Measurements from ENCODE around the gene CYP3A5.
"Not testable (repeated sequence)": the region's sequence is repeated elsewhere in the genome, so short reads cannot be mapped to it uniquely, and the experiment has no call there.

The CYP3A5 gene

DNA sequence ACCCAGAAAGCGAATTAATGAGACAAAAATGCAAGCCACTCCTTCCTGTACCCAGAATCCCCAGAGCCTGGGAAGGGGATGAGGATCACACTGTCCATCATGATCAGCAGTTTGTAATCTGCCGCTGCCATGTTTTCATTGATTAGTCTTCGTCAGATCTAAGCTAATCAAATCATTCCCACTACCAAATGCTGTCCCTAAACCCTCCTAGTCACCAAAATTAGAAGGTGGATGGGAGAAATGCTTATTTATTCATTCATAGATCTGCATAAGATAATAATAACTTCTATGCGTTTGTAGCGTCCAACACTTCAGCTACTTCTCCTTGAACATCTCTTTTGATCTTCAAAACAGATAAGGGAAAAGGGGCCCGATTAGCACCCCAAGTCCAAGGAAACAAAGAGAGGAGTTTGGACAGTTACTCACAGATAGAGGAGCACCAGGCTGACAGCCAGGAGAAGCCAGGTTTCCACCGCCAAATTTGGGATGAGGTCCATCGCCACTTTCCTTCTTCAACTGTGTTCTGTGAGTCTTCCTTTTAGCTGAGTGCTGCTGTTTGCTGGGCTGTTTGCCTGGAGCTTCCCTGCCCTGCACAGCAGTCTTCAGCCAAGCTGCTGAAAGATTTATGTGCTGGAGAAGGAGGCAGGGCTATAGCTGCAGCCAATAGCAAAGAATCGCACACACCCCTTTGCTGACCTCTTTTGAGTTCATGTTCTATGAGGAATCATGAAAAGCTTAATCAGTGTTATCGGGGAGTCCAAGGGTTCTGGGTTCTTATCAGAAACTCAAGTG is at the start of gene CYP3A5:
CYP3A5 (minus strand) TSS at position 597 of the 792 bp plus-strand sequence; CDS start at position 497, 100 bp downstream.
- Mint-ChIP-seq H3K9me3 (peaks cover 4% of the 10 kb centered on the region), H3K27me3 (ENCODE audit: low read depth) (no peaks in the 10 kb centered on the region), H3K4me3 (no peak within 1 kb of the TSS), H3K4me1 (ENCODE audit: low read depth) (peaks cover 10% of the 10 kb centered on the region), H3K36me3 (ENCODE audit: low read depth) (peaks cover 6% of the 10 kb centered on the region), H3K27ac (no peak within 1 kb of the TSS)
- no peak for DNase-seq (ENCODE audit: low spot score)

DNA sequence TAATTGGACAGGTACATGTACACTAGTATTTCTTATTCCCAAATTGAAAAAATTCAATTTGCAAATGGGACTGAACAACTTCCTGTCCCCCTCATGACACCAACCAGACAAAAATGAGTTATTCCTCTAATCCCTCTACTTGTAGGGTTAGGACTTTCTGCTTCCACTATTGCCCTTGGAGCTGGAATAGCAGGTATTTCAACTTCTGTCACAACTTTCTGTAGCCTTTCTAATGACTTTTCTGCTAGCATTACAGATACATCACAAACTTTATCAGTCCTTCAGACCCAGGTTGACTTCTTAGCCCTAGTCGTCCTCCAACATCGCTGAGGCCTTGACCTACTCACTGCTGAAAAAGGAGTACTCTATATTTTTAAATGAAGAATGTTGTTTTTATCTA is 48.8 kb upstream of the CYP3A5 start:
- no peaks in the 10 kb centered on the region for H3K27me3 Mint-ChIP-seq (ENCODE audit: low read depth)
- H3K27ac Mint-ChIP-seq = no peak overlapping the region
- DNase-seq (ENCODE audit: low spot score) = no peak
- H3K4me3 Mint-ChIP-seq = no peak overlapping the region
- no peaks in the 10 kb centered on the region for H3K36me3 Mint-ChIP-seq (ENCODE audit: low read depth)
- no peaks in the 10 kb centered on the region for H3K4me1 Mint-ChIP-seq (ENCODE audit: low read depth)
- H3K9me3 Mint-ChIP-seq = no peaks in the 10 kb centered on the region

DNA sequence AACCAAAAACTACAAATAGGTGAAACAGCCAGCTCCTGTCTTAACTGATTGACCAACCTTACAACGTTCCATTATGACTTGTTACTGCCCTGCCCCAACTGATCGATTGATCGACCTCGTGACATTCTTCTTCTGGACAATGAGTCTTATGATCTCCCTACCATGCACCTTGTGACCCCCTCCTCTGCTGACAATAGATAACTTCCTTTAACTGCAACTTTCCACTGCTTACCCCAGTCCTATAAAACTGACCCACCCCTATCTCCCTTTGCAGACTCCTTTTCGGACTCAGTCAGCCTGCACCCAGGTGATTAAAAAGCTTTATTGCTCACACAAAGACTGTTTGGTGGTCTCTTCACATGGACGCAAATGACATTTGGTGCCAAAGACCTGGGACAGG is 43.4 kb upstream of the CYP3A5 start:
- H3K36me3 Mint-ChIP-seq (ENCODE audit: low read depth); H3K27me3 Mint-ChIP-seq (ENCODE audit: low read depth); DNase-seq (ENCODE audit: low spot score); H3K9me3 Mint-ChIP-seq; H3K27ac Mint-ChIP-seq; H3K4me1 Mint-ChIP-seq (ENCODE audit: low read depth); H3K4me3 Mint-ChIP-seq: not testable (repeated sequence)

DNA sequence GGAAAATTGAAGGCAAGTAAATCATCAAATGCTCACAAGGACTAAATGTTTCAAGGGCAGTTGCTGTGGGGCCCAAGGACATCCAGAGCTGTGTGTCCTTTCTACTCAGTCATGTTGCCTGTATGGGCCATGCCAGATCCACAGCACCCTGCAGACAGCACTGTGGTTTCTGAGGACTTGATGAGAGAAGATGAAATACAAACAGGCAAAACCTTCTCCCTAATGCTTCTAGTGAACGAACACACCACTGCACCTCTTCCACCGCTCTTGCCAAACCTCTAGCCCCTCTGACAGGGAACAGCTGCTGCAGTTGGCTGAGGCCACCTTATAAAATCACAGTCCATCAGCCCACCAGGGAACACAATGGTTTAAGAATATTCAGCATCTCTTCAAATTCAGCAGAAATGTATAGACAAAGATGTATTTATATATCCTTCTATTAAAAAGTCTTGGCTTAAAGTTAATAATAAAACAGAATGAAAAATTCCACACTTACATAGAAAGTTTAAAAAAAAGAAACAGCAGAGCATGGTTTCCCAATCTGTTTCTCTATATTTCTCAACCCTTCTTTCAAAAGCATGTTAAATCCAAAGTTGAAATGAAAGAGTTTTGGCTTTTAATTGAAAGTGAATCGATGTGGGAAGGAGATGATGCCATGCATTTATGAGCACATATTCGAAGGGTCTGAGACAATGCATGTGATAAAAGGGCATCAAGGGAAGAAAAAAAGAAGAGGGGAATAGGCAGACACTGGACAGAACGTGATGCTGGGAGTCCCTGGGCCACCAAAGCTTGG is 41.2 kb upstream of the CYP3A5 start:
- Mint-ChIP-seq H3K4me1 (ENCODE audit: low read depth) (peaks cover 5% of the 10 kb centered on the region), H3K9me3 (no peaks in the 10 kb centered on the region), H3K4me3 (no peak overlapping the region), H3K36me3 (ENCODE audit: low read depth) (no peaks in the 10 kb centered on the region), H3K27ac (no peak overlapping the region), H3K27me3 (ENCODE audit: low read depth) (no peaks in the 10 kb centered on the region)
- no peak for DNase-seq (ENCODE audit: low spot score)

DNA sequence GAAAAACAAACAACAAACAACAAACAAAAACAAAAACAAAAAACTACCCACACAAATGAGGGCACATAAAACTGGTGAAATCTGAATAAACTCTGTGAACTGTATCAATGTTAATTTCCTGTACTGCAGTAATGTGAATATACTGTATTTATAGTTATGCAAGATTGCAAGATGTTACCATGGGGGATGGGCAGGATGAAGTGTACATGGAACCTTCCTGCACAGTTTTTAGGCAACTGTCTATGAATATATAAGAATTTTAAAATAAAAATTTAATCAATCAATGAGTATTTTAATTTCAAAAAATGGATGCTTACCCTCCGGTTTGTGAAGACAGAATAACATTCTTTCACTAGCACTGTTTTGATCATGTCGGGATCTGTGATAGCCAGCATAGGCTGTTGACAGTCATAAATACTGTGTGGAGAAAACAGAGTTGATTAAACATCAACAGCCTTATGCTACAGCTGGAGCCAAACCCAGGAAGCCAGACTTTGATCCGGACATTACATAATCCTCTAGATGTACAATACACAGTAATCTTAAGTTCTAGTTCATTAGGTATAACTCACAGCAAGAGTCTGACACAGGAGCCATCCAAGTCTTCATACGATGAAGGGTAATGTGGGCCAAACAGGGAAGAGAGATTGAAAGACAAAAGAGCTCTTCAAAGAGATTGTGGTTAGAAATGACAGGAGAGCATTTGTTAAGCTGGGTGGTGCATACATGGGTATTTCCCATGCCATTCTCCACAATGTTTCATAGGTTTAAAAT is 40.4 kb upstream of the CYP3A5 start:
- Mint-ChIP-seq H3K36me3 (ENCODE audit: low read depth) (no peaks in the 10 kb centered on the region), H3K27ac (peak overlapping the region; percentile 42), H3K4me1 (ENCODE audit: low read depth) (peaks cover 5% of the 10 kb centered on the region)

GRCh38 chr7:99713995-99714570 is 34.3 kb upstream of the CYP3A5 start:
- H3K9me3 Mint-ChIP-seq = peaks cover 10% of the 10 kb centered on the region

More for the DNA sequence above, 40.4 kb upstream of the CYP3A5 start:
- no peaks in the 10 kb centered on the region for H3K9me3 Mint-ChIP-seq
- no peak overlapping the region for H3K4me3 Mint-ChIP-seq
- no peaks in the 10 kb centered on the region for H3K27me3 Mint-ChIP-seq (ENCODE audit: low read depth)
- no peak for DNase-seq (ENCODE audit: low spot score)

GRCh38 chr7:99709838-99710578 is 30.2 kb upstream of the CYP3A5 start:
- no peak for DNase-seq (ENCODE audit: low spot score)
- peaks cover 3% of the 10 kb centered on the region for H3K36me3 Mint-ChIP-seq (ENCODE audit: low read depth)
- no peak overlapping the region for H3K4me3 Mint-ChIP-seq
- H3K27ac Mint-ChIP-seq = no peak overlapping the region
- H3K9me3 Mint-ChIP-seq = peaks cover 9% of the 10 kb centered on the region
- no peaks in the 10 kb centered on the region for H3K27me3 Mint-ChIP-seq (ENCODE audit: low read depth)
- no peaks in the 10 kb centered on the region for H3K4me1 Mint-ChIP-seq (ENCODE audit: low read depth)

More at GRCh38 chr7:99713995-99714570, 34.3 kb upstream of the CYP3A5 start:
- Mint-ChIP-seq H3K4me3 (no peak overlapping the region), H3K36me3 (ENCODE audit: low read depth) (peaks cover 3% of the 10 kb centered on the region), H3K27ac (no peak overlapping the region), H3K27me3 (ENCODE audit: low read depth) (no peaks in the 10 kb centered on the region), H3K4me1 (ENCODE audit: low read depth) (no peaks in the 10 kb centered on the region)
- DNase-seq (ENCODE audit: low spot score) = no peak

DNA sequence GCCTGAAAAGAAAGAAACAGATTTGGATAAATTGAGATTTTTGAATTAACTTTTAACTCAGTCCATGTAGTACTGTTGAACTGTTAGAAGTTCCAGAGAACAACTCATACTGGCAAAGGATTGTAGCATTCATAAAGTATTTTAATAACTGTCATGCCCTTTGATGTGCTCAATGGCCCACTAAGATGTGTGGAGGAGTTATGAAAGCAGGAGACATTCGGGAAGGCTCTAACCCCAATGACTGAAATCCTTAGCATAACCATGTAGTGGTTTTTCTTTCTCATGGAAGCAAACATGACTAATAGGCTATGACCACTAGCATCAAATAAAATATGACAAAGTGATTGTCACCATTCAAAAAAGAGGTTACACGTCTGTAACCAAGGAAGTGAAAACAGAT is 29.5 kb upstream of the CYP3A5 start:
- no peak for DNase-seq (ENCODE audit: low spot score)
- Mint-ChIP-seq H3K27me3 (ENCODE audit: low read depth) (no peaks in the 10 kb centered on the region), H3K4me1 (ENCODE audit: low read depth) (no peaks in the 10 kb centered on the region), H3K9me3 (peaks cover 2% of the 10 kb centered on the region), H3K4me3 (no peak overlapping the region), H3K27ac (no peak overlapping the region), H3K36me3 (ENCODE audit: low read depth) (peaks cover 3% of the 10 kb centered on the region)

GRCh38 chr7:99707096-99707495 is 27.3 kb upstream of the CYP3A5 start:
- DNase-seq (ENCODE audit: low spot score) = no peak
- Mint-ChIP-seq H3K36me3 (ENCODE audit: low read depth) (peaks cover 1% of the 10 kb centered on the region), H3K9me3 (no peaks in the 10 kb centered on the region), H3K27me3 (ENCODE audit: low read depth) (no peaks in the 10 kb centered on the region), H3K4me1 (ENCODE audit: low read depth) (no peaks in the 10 kb centered on the region), H3K27ac (no peak overlapping the region), H3K4me3 (no peak overlapping the region)

DNA sequence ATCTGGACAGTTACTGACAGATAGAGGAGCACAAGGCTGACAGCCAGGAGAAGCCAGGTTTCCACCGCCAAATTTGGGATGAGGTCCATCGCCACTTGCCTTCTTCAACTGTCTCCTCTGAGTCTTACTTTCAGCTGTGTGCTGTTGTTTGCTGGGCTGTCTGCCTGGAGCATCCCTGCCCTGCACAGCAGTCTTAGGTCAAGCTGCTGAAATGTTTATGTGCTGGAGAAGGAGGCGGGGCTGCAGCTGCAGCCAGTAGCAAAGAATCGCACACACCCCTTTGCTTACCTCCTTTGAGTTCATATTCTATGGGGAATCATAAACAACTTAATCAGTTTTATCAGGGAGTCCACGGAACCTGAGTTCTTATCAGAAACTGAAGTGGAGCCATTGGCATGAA is 20.1 kb upstream of the CYP3A5 start:
- Mint-ChIP-seq H3K36me3 (ENCODE audit: low read depth) (no peaks in the 10 kb centered on the region), H3K4me3 (no peak overlapping the region), H3K9me3 (no peaks in the 10 kb centered on the region), H3K27me3 (ENCODE audit: low read depth) (no peaks in the 10 kb centered on the region), H3K27ac (no peak overlapping the region), H3K4me1 (ENCODE audit: low read depth) (no peaks in the 10 kb centered on the region)
- DNase-seq (ENCODE audit: low spot score) = no peak

GRCh38 chr7:99698867-99699730 is 19.3 kb upstream of the CYP3A5 start:
- H3K27me3 Mint-ChIP-seq (ENCODE audit: low read depth); H3K4me1 Mint-ChIP-seq (ENCODE audit: low read depth); H3K27ac Mint-ChIP-seq; DNase-seq (ENCODE audit: low spot score); H3K9me3 Mint-ChIP-seq; H3K4me3 Mint-ChIP-seq; H3K36me3 Mint-ChIP-seq (ENCODE audit: low read depth): not testable (repeated sequence)

DNA sequence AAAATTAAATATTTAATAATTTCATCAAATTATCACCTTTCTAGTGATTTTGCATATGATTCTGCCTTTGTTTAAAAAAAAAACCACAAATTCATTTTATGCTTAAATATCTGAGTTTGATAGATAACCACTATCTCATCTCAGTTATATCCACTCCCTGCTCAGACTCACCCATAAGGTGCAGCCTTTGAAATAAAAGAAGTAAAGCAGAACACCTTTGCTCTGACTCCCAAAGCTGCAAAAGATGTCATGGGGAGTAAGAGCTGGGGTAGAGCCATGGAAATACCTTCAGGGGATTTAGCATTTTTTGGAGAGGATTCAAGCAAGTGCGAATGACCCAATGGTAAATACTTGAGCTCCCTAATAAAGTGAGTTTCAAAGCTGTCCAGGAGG is 15.1 kb upstream of the CYP3A5 start:
- no peak overlapping the region for H3K27ac Mint-ChIP-seq
- no peaks in the 10 kb centered on the region for H3K4me1 Mint-ChIP-seq (ENCODE audit: low read depth)
- no peak for DNase-seq (ENCODE audit: low spot score)
- no peaks in the 10 kb centered on the region for H3K36me3 Mint-ChIP-seq (ENCODE audit: low read depth)
- no peak overlapping the region for H3K4me3 Mint-ChIP-seq
- no peaks in the 10 kb centered on the region for H3K9me3 Mint-ChIP-seq
- H3K27me3 Mint-ChIP-seq (ENCODE audit: low read depth) = no peaks in the 10 kb centered on the region

Data from T-helper 2 cell treated with Interferon-gamma antibody and Interleukin-4, amounts not matched to agents 5 μg/mL and 100 μg/mL, for 36 hours (primary cell).